ENCODE results near the gene C12orf75. TPM values are rescaled to one million over a fixed set of nuclear protein-coding genes. Genes with fewer than 3 reads are reported as not detected.
"Not testable (repeated sequence)": the region's sequence is repeated elsewhere in the genome, so short reads cannot be mapped to it uniquely, and the experiment has no call there.

C12orf75 gene
- total and polyA plus RNA-seq, 2 of the 13 experiments (the other 11 are each of a cell fraction or from before 2014, with no cell fraction given): 16.1 to 19.8 TPM

GRCh38 chr12:105302986-105303385, 27.5 kb upstream of the C12orf75 start:
- H3K9ac ChIP-seq (ENCODE audit: insufficient read depth, low read depth, low read length); BruUV-seq (replicated peaks); POLR2A ChIA-PET; H3K9me3 ChIP-seq (ENCODE audit: low read length); H3K79me2 ChIP-seq (ENCODE audit: insufficient read depth, low read length); H3K4me2 ChIP-seq (ENCODE audit: low read depth, low read length); DNase-seq (ENCODE audit: low spot score); ATAC-seq; H3K36me3 ChIP-seq (replicated peaks in 1 of 2; ENCODE audit: control insufficient read depth in 1 of 2, insufficient read depth in 2 of 2, low read length in 2 of 2); intact Hi-C loops (cut with micrococcal nuclease; ENCODE audit: unreplicated experiment); FAIRE-seq; CTCF ChIA-PET (ENCODE audit: low intra/inter-chr PET ratio, low total read pairs); H3K4me1 ChIP-seq (ENCODE audit: insufficient read depth, low read length); H2AFZ ChIP-seq (ENCODE audit: low read length); H3K27me3 ChIP-seq (ENCODE audit: control insufficient read depth in 1 of 2, insufficient read depth in 2 of 2, low read length in 2 of 2); H3K27ac ChIP-seq (ENCODE audit: extremely low read length, insufficient read depth, low read length); in situ Hi-C loops (cut with HindIII; ENCODE audit: extremely low pct_ligation_motif_present, low pct_unique_long_range_greater_than_20kb); H4K20me1 ChIP-seq (ENCODE audit: insufficient read depth, low read length); H3K4me3 ChIP-seq (replicated peaks in 1 of 3; ENCODE audit: insufficient read depth in 1 of 3, low read depth in 2 of 3, low read length in 3 of 3): not testable (repeated sequence)
- 51% methylated on average over 6 of the region's 7 CpGs for WGBS (ENCODE audit: low lambda C conversion rate)

- H4K20me1 ChIP-seq (ENCODE audit: insufficient read depth, low read length); in situ Hi-C loops (cut with HindIII; ENCODE audit: extremely low pct_ligation_motif_present, low pct_unique_long_range_greater_than_20kb); BruUV-seq (replicated peaks); CTCF ChIA-PET (ENCODE audit: low intra/inter-chr PET ratio, low total read pairs); POLR2A ChIA-PET; H2AFZ ChIP-seq (ENCODE audit: low read length); ATAC-seq; H3K4me3 ChIP-seq (replicated peaks in 1 of 3; ENCODE audit: insufficient read depth in 1 of 3, low read depth in 2 of 3, low read length in 3 of 3); H3K36me3 ChIP-seq (replicated peaks in 1 of 2; ENCODE audit: control insufficient read depth in 1 of 2, insufficient read depth in 2 of 2, low read length in 2 of 2); H3K27ac ChIP-seq (ENCODE audit: extremely low read length, insufficient read depth, low read length); H3K9me3 ChIP-seq (ENCODE audit: low read length); H3K79me2 ChIP-seq (ENCODE audit: insufficient read depth, low read length); FAIRE-seq; H3K9ac ChIP-seq (ENCODE audit: insufficient read depth, low read depth, low read length); H3K27me3 ChIP-seq (ENCODE audit: control insufficient read depth in 1 of 2, insufficient read depth in 2 of 2, low read length in 2 of 2); H3K4me2 ChIP-seq (ENCODE audit: low read depth, low read length); DNase-seq (ENCODE audit: low spot score); H3K4me1 ChIP-seq (ENCODE audit: insufficient read depth, low read length); intact Hi-C loops (cut with micrococcal nuclease; ENCODE audit: unreplicated experiment): not testable (repeated sequence)
- 17% methylated on average over 2 of the region's 2 CpGs for WGBS (ENCODE audit: low lambda C conversion rate)
Observed at GRCh38 chr12:105304626-105305025, 25.9 kb upstream of the C12orf75 start.

- H3K36me3 ChIP-seq (replicated peaks in 1 of 2; ENCODE audit: control insufficient read depth in 1 of 2, insufficient read depth in 2 of 2, low read length in 2 of 2); in situ Hi-C loops (cut with HindIII; ENCODE audit: extremely low pct_ligation_motif_present, low pct_unique_long_range_greater_than_20kb): not testable (repeated sequence)
Observed at GRCh38 chr12:105307601-105308314, 22.7 kb upstream of the C12orf75 start.

More at GRCh38 chr12:105307601-105308314, 22.7 kb upstream of the C12orf75 start:
- POLR2A ChIA-PET: interaction anchor here (0.7 to 1.4 kb wide), 2 partner anchors 9 to 14 kb away, joined by 3 read pairs; no protein-coding TSS in a partner anchor
- H3K4me3 ChIP-seq (replicated peaks in 1 of 3; ENCODE audit: insufficient read depth in 1 of 3, low read depth in 2 of 3, low read length in 3 of 3); BruUV-seq (replicated peaks); CTCF ChIA-PET (ENCODE audit: low intra/inter-chr PET ratio, low total read pairs); H3K9me3 ChIP-seq (ENCODE audit: low read length); H3K9ac ChIP-seq (ENCODE audit: insufficient read depth, low read depth, low read length); FAIRE-seq; H2AFZ ChIP-seq (ENCODE audit: low read length); ATAC-seq; intact Hi-C loops (cut with micrococcal nuclease; ENCODE audit: unreplicated experiment); H3K79me2 ChIP-seq (ENCODE audit: insufficient read depth, low read length); DNase-seq (ENCODE audit: low spot score); H3K4me2 ChIP-seq (ENCODE audit: low read depth, low read length); H3K27me3 ChIP-seq (ENCODE audit: control insufficient read depth in 1 of 2, insufficient read depth in 2 of 2, low read length in 2 of 2); H3K27ac ChIP-seq (ENCODE audit: extremely low read length, insufficient read depth, low read length); H4K20me1 ChIP-seq (ENCODE audit: insufficient read depth, low read length): not testable (repeated sequence)
- H3K4me1 ChIP-seq (ENCODE audit: insufficient read depth, low read length): peaks cover 12% of the 10 kb centered on the region
- 71% methylated on average over 6 of the region's 6 CpGs for WGBS (ENCODE audit: low lambda C conversion rate)

Measured in HepG2 (cell line).